CD14-positive monocyte (primary cell): ENCODE results near the gene C1orf226. TPM values are rescaled to one million over a fixed set of nuclear protein-coding genes. Genes with fewer than 3 reads are reported as not detected.

Source experiments
- DNase-seq, 3 donors: peaks; one replicate each; pipeline ENCODE4 v3.0.0-alpha.2; 2011 to 2022
- H2AFZ ChIP-seq: 2 replicates; pipeline ENCODE4 v1.6.0; 2012; ENCODE audit warnings: mild to moderate bottlenecking, low read depth, low read length, inconsistent platforms; ENCODE audit not compliant: insufficient read depth, poor library complexity, severe bottlenecking
- H3K27ac ChIP-seq, 2 donors: 1 replicate in 1 of 2; 2 replicates in 1 of 2; pipeline ENCODE4 v1.5.1; 2012 to 2013; ENCODE audit warnings: low read length in 2 of 2, control low read depth in 1 of 2, inconsistent platforms in 1 of 2, low read depth in 1 of 2, mild to moderate bottlenecking in 1 of 2
- H3K27me3 ChIP-seq, 2 donors: one replicate each; pipeline versions ENCODE4 v1.6.0 to v1.6.1; 2011 to 2013; ENCODE audit warnings: low read length in 2 of 2; ENCODE audit not compliant: control insufficient read depth in 2 of 2, insufficient read depth in 2 of 2
- H3K36me3 ChIP-seq, 2 donors: replicated peaks in 1 of 2; 1 replicate in 1 of 2; 2 replicates in 1 of 2; pipeline versions ENCODE4 v1.5.1 to v1.6.1; 2012 to 2013; ENCODE audit warnings: low read length in 2 of 2, control low read depth in 1 of 2, inconsistent platforms in 1 of 2, mild to moderate bottlenecking in 1 of 2; ENCODE audit not compliant: insufficient read depth in 2 of 2, control insufficient read depth in 1 of 2
- H3K4me1 ChIP-seq, 2 donors: 1 replicate in 1 of 2; 2 replicates in 1 of 2; pipeline versions ENCODE4 v1.5.1 to v1.6.1; 2012 to 2013; ENCODE audit warnings: low read length in 2 of 2, control low read depth in 1 of 2, inconsistent platforms in 1 of 2, mild to moderate bottlenecking in 1 of 2, moderate library complexity in 1 of 2; ENCODE audit not compliant: insufficient read depth in 2 of 2, control insufficient read depth in 1 of 2
- H3K4me2 ChIP-seq: replicated peaks from 2 replicates; pipeline ENCODE3; 2012; ENCODE audit warnings: low read length, moderate library complexity, mild to moderate bottlenecking; ENCODE audit not compliant: poor library complexity, severe bottlenecking; ENCODE audit errors: extremely low read depth
- H3K4me3 ChIP-seq, 3 experiments: fragments of 200-600 bp in 1 of 3; sonication (generic) in 1 of 3; replicated peaks in 1 of 3; 1 replicate in 2 of 3; 2 replicates in 1 of 3; pipeline ENCODE4 v1.5.1; 2011 to 2013; ENCODE audit warnings: low read length in 3 of 3, mild to moderate bottlenecking in 3 of 3, control low read depth in 2 of 3, low read depth in 2 of 3, inconsistent platforms in 1 of 3, moderate library complexity in 1 of 3
- H3K79me2 ChIP-seq: 2 replicates; pipeline ENCODE4 v1.6.0; 2012; ENCODE audit warnings: mild to moderate bottlenecking, control low read depth, inconsistent platforms, low read length, moderate library complexity; ENCODE audit not compliant: insufficient read depth
- H3K9ac ChIP-seq: 2 replicates; pipeline ENCODE4 v1.6.0; 2017; ENCODE audit warnings: low read length, mild to moderate bottlenecking; ENCODE audit not compliant: insufficient read depth, poor library complexity, severe bottlenecking
- H3K9me3 ChIP-seq, 2 donors: replicated peaks in 1 of 2; 1 replicate in 1 of 2; 2 replicates in 1 of 2; pipeline versions ENCODE4 v1.5.1 to v1.6.1; 2012 to 2013; ENCODE audit warnings: low read length in 2 of 2, control low read depth in 1 of 2; ENCODE audit not compliant: control insufficient read depth in 1 of 2, insufficient read depth in 1 of 2
- H4K20me1 ChIP-seq: 2 replicates; pipeline ENCODE4 v1.6.0; 2012; ENCODE audit warnings: mild to moderate bottlenecking, low read length, control low read depth, moderate library complexity; ENCODE audit not compliant: insufficient read depth
- H3K27ac Mint-ChIP-seq, 7 donors: one replicate each; pipeline ENCODE4 v1.8.0; 2020; ENCODE audit warnings: mild to moderate bottlenecking in 7 of 7, mixed read lengths in 7 of 7, moderate library complexity in 6 of 7, inconsistent platforms in 2 of 7
- H3K27me3 Mint-ChIP-seq, 3 donors: one replicate each; pipeline ENCODE4 v1.8.0; 2021 to 2022; ENCODE audit warnings: low read depth in 3 of 3, mild to moderate bottlenecking in 3 of 3, mixed read lengths in 3 of 3, moderate library complexity in 3 of 3, inconsistent platforms in 1 of 3
- H3K36me3 Mint-ChIP-seq, 2 donors: one replicate each; pipeline ENCODE4 v1.8.0; 2020; ENCODE audit warnings: mixed read lengths in 2 of 2, inconsistent platforms in 1 of 2, mild to moderate bottlenecking in 1 of 2
- H3K4me1 Mint-ChIP-seq: one replicate; pipeline ENCODE4 v1.8.0; 2020; ENCODE audit warnings: mild to moderate bottlenecking, mixed read lengths
- H3K4me3 Mint-ChIP-seq, 2 donors: one replicate each; pipeline ENCODE4 v1.8.0; 2020; ENCODE audit warnings: mild to moderate bottlenecking in 2 of 2, mixed read lengths in 2 of 2, moderate library complexity in 1 of 2
- H3K9me3 Mint-ChIP-seq, 7 donors: one replicate each; pipeline ENCODE4 v1.8.0; 2020 to 2022; ENCODE audit warnings: mixed read lengths in 7 of 7, mild to moderate bottlenecking in 6 of 7, moderate library complexity in 6 of 7, inconsistent platforms in 2 of 7
- CTCF ChIP-seq: fragments of 200-600 bp; IDR thresholded peaks from one replicate; pipeline ENCODE4 v1.8.0; 2022; ENCODE audit warnings: antibody characterized with exemption, mild to moderate bottlenecking
- WGBS: methylation state at CpG from one replicate; pipeline ENCODE4 v1.1.5; 2013; ENCODE audit warnings: missing lambda C conversion rate; ENCODE audit not compliant: insufficient coverage; 5-methylcytosine and 5-hydroxymethylcytosine counted together
- intact Hi-C, 2 donors: fragments of 100-400 bp; cut with micrococcal nuclease; formaldehyde crosslinking; loops; one replicate each; pipeline versions ENCODE4 v1.15.0 to v1.15.1; 2023
- polyA plus RNA-seq, 3 donors: library from polyadenylated mRNA; depleted of rRNA in 1 of 3; unstranded in 2 of 3; stranded (reverse) in 1 of 3; fragments of 300-500 nt in 2 of 3; fragments of >200 nt in 1 of 3; fragmentation: Illumina TruSeq in 2 of 3; gene quantifications; 1 replicate in 2 of 3; 2 replicates in 1 of 3; pipeline ENCODE4 v1.2.3, GENCODE V29; 2012 to 2021

Gene C1orf226
- polyA plus RNA-seq, 3 donors = 0.10 to 0.31 TPM; not detected in 1

- Mint-ChIP-seq H3K27ac (no peak overlapping the region), H3K27me3 (peaks cover 7 to 29% (median 18%) of the 10 kb centered on the region in 3 donors), H3K9me3 (no peaks in the 10 kb centered on the region), H3K4me1 (peaks cover 4% of the 10 kb centered on the region), H3K4me3 (no peak overlapping the region), H3K36me3 (no peaks in the 10 kb centered on the region)
- Histone ChIP-seq H3K27ac (no peak overlapping the region), H3K9me3 (no peaks in the 10 kb centered on the region), H3K4me3 (no peak overlapping the region), H3K27me3 (peaks cover 4 to 6% of the 10 kb centered on the region in 2 donors), H2AFZ (no peak overlapping the region), H3K4me2 (no peak overlapping the region), H3K4me1 (no peaks in the 10 kb centered on the region), H3K36me3 (no peaks in the 10 kb centered on the region), H4K20me1 (no peaks in the 10 kb centered on the region), H3K9ac (no peak overlapping the region), H3K79me2 (no peaks in the 10 kb centered on the region)
- no peak for DNase-seq
- 94% methylated on average over 8 of the region's 10 CpGs for WGBS
- no peak for TF ChIP-seq CTCF
- intact Hi-C loops = no loop called here
Observed at GRCh38 chr1:162400790-162401355, 19.3 kb downstream of the C1orf226 start.

- Histone ChIP-seq H3K79me2 (no peaks in the 10 kb centered on the region), H3K9me3 (no peaks in the 10 kb centered on the region), H4K20me1 (no peaks in the 10 kb centered on the region), H3K4me3 (no peak overlapping the region), H3K4me1 (no peaks in the 10 kb centered on the region), H3K36me3 (no peaks in the 10 kb centered on the region), H2AFZ (no peak overlapping the region), H3K9ac (no peak overlapping the region), H3K4me2 (no peak overlapping the region), H3K27me3 (no peaks in the 10 kb centered on the region), H3K27ac (no peak overlapping the region)
- no peak overlapping the region for H3K27ac Mint-ChIP-seq
- no CpG with 5 or more reads among the region's 5 CpGs for WGBS
- no peak overlapping the region for H3K4me3 Mint-ChIP-seq
- no peaks in the 10 kb centered on the region for H3K9me3 Mint-ChIP-seq
- no peak for TF ChIP-seq CTCF
- no peaks in the 10 kb centered on the region for H3K4me1 Mint-ChIP-seq
- H3K27me3 Mint-ChIP-seq = peaks cover under 1 to 3% (median 1%) of the 10 kb centered on the region in 3 donors
- DNase-seq = no peak
- no peaks in the 10 kb centered on the region for H3K36me3 Mint-ChIP-seq
- intact Hi-C loops = no loop called here
Observed at GRCh38 chr1:162404550-162405160, 23.1 kb downstream of the C1orf226 start.
